Measurements from ENCODE around the gene ASXL3.

Gene ASXL3

GRCh38 chr18:33720133-33720532, 142.1 kb downstream of the ASXL3 start:
- no peak for DNase-seq (ENCODE audit: low read depth)

- DNase-seq (ENCODE audit: low read depth) = no peak
Measured at GRCh38 chr18:33729556-33729955, 151.5 kb downstream of the ASXL3 start.

- no peak for DNase-seq (ENCODE audit: low read depth)
Measured at GRCh38 chr18:33733376-33733775, 155.4 kb downstream of the ASXL3 start.

GRCh38 chr18:33735428-33735827, 157.4 kb downstream of the ASXL3 start:
- no peak for DNase-seq (ENCODE audit: low read depth)

GRCh38 chr18:33741760-33742159, 163.7 kb downstream of the ASXL3 start:
- DNase-seq (ENCODE audit: low read depth) = no peak

- no peak for DNase-seq (ENCODE audit: low read depth)
Measured at GRCh38 chr18:33744032-33744697, 166.1 kb downstream of the ASXL3 start.

- no peak for DNase-seq (ENCODE audit: low read depth)
Measured at GRCh38 chr18:33745151-33745795, 167.3 kb downstream of the ASXL3 start.

GRCh38 chr18:33745871-33746545, 168.0 kb downstream of the ASXL3 start:
- no peak for DNase-seq (ENCODE audit: low read depth)

GRCh38 chr18:33749834-33750233, 171.8 kb downstream of the ASXL3 start:
- no peak for DNase-seq (ENCODE audit: low read depth)

- DNase-seq (ENCODE audit: low read depth) = no peak
Measured at GRCh38 chr18:33750366-33750765, 172.3 kb downstream of the ASXL3 start.

- no peak for DNase-seq (ENCODE audit: low read depth)
Measured at GRCh38 chr18:33751613-33752221, 173.7 kb downstream of the ASXL3 start.

GRCh38 chr18:33755391-33755790, 177.4 kb downstream of the ASXL3 start:
- DNase-seq (ENCODE audit: low read depth) = no peak

- no peak for DNase-seq (ENCODE audit: low read depth)
Measured at GRCh38 chr18:33755931-33756560, 178.0 kb downstream of the ASXL3 start.

GRCh38 chr18:33757037-33757436, 179.0 kb downstream of the ASXL3 start:
- no peak for DNase-seq (ENCODE audit: low read depth)

GRCh38 chr18:33761363-33761762, 183.3 kb downstream of the ASXL3 start:
- DNase-seq (ENCODE audit: low read depth) = no peak

GRCh38 chr18:33781429-33781828, 203.4 kb downstream of the ASXL3 start:
- DNase-seq (ENCODE audit: low read depth) = no peak

All from stimulated activated CD8-positive, alpha-beta memory T cell treated with anti-CD3 and anti-CD28 coated beads, Interleukin-15, amount 100 ng/mL, for 24 hours (primary cell).